WTC11 (cell line): ENCODE data around the gene ZCWPW2. TPM values are rescaled to one million over a fixed set of nuclear protein-coding genes. Genes with fewer than 3 reads are reported as not detected.

Experiments
- CREM ChIP-seq: sonication (generic); formaldehyde crosslinking; IDR thresholded peaks from 2 replicates; pipeline ENCODE4 v1.8.1; 2022; ENCODE audit warnings: mild to moderate bottlenecking, missing genetic modification reagents, moderate library complexity
- EMX1 ChIP-seq: fragments of 250-450 bp; sonication (Bioruptor Pico); IDR thresholded peaks from 2 replicates; pipeline ENCODE4 v1.8.0; 2021; ENCODE audit warnings: mild to moderate bottlenecking
- ETV6 ChIP-seq: sonication (generic); formaldehyde crosslinking; IDR thresholded peaks from 2 replicates; pipeline ENCODE4 v1.8.1; 2022; ENCODE audit warnings: mild to moderate bottlenecking, missing genetic modification reagents
- MXD4 ChIP-seq: fragments of 250-450 bp; sonication (Bioruptor Pico); IDR thresholded peaks from 2 replicates; pipeline ENCODE4 v1.8.0; 2021; ENCODE audit warnings: mild to moderate bottlenecking, moderate library complexity, borderline replicate concordance
- NR2C2 ChIP-seq: sonication (generic); formaldehyde crosslinking; IDR thresholded peaks from 2 replicates; pipeline ENCODE4 v1.8.0; 2022; ENCODE audit warnings: mild to moderate bottlenecking, missing genetic modification reagents
- OVOL2 ChIP-seq: fragments of 250-450 bp; sonication (Bioruptor Pico); IDR thresholded peaks from 2 replicates; pipeline ENCODE4 v1.9.0; 2021; ENCODE audit warnings: mild to moderate bottlenecking, borderline replicate concordance
- RORB ChIP-seq: fragments of 250-450 bp; sonication (Bioruptor Pico); IDR thresholded peaks from 2 replicates; pipeline ENCODE4 v1.9.0; 2021; ENCODE audit warnings: mild to moderate bottlenecking
- SMAD3 ChIP-seq: sonication (generic); formaldehyde crosslinking; IDR thresholded peaks from 2 replicates; pipeline ENCODE4 v1.8.0; 2022; ENCODE audit warnings: missing genetic modification reagents, mild to moderate bottlenecking, borderline replicate concordance
- TEAD1 ChIP-seq: sonication (generic); formaldehyde crosslinking; IDR thresholded peaks from 2 replicates; pipeline ENCODE4 v1.8.0; 2022; ENCODE audit warnings: mild to moderate bottlenecking, missing genetic modification reagents
- TEAD4 ChIP-seq: sonication (generic); formaldehyde crosslinking; IDR thresholded peaks from 2 replicates; pipeline ENCODE4 v1.8.0; 2022; ENCODE audit warnings: mild to moderate bottlenecking, missing genetic modification reagents
- ZNF423 ChIP-seq: fragments of 250-450 bp; sonication (Bioruptor Pico); IDR thresholded peaks from 2 replicates; pipeline ENCODE4 v2.1.2; 2022; ENCODE audit warnings: mild to moderate bottlenecking, moderate library complexity
- total RNA-seq: library from RNA; stranded (reverse); gene quantifications from 3 replicates; pipeline ENCODE4 v1.2.3, GENCODE V29; 2021
- TF ChIP-seq, protein P1 (sequence below): sonication (generic); formaldehyde crosslinking; IDR thresholded peaks from 2 replicates; pipeline ENCODE4 v1.8.0; 2022; ENCODE audit warnings: mild to moderate bottlenecking, missing genetic modification reagents
- TF ChIP-seq, protein P2 (sequence below): sonication (generic); formaldehyde crosslinking; IDR thresholded peaks from 2 replicates; pipeline ENCODE4 v1.8.0; 2023; ENCODE audit warnings: mild to moderate bottlenecking, missing genetic modification reagents
- TF ChIP-seq, protein P3 (sequence below): sonication (generic); formaldehyde crosslinking; IDR thresholded peaks from 2 replicates; pipeline ENCODE4 v1.8.0; 2022; ENCODE audit warnings: missing genetic modification reagents

ZCWPW2 gene
- total RNA-seq, 1 experiment from 2014 or later = 0.22 TPM

DNA sequence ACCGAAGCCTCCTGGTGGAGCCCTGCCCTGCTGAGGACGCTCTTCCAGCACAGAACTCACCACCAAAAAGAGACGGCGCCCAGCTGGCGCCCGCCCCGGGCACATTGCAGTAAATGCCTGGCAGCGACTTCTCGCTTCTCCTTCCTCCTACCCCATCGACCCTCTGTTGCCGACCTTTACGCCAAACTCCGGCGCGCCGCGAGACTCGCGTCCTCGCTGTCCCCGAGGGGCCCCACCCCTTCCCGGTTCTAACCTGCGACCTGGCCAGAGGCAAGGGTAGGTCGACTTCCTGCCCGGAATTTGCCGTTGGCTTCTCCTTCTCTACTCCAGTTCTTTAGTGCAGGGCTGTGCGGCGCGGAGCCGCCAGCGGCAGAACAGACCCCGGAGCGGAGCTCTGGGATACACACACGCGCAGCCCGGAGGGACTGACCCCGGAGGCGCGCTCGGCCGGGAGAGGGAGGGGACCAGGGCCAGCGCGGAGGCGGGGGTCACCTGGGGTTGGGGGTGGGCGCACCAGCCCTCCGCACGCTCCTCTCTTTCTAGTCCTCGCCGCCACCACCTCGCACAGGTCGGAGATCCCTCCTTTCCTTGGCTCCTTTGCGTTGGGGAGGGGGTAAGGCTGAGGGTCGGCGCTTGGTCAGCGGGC lies 226.7 kb downstream of the ZCWPW2 start (continued):
- TF ChIP-seq, protein P1, sequence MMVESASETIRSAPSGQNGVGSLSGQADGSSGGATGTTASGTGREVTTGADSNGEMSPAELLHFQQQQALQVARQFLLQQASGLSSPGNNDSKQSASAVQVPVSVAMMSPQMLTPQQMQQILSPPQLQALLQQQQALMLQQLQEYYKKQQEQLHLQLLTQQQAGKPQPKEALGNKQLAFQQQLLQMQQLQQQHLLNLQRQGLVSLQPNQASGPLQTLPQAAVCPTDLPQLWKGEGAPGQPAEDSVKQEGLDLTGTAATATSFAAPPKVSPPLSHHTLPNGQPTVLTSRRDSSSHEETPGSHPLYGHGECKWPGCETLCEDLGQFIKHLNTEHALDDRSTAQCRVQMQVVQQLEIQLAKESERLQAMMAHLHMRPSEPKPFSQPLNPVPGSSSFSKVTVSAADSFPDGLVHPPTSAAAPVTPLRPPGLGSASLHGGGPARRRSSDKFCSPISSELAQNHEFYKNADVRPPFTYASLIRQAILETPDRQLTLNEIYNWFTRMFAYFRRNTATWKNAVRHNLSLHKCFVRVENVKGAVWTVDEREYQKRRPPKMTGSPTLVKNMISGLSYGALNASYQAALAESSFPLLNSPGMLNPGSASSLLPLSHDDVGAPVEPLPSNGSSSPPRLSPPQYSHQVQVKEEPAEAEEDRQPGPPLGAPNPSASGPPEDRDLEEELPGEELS = no peak
- TF ChIP-seq TEAD4 (CRISPR knock-in tag) (0 out of 2 replicates have a peak, but pooled peaks have one; percentile 57), CREM (CRISPR knock-in tag) (no peak), SMAD3 (CRISPR knock-in tag) (no peak), RORB (CRISPR knock-in tag) (no peak), ETV6 (CRISPR knock-in tag) (0 out of 2 replicates have a peak, but pooled peaks have one; percentile 31), TEAD1 (CRISPR knock-in tag) (peak; percentile 57; the same call in 1 of the 2 replicates), MXD4 (no peak), EMX1 (no peak), ZNF423 (CRISPR knock-in tag) (no peak), NR2C2 (CRISPR knock-in tag) (no peak), OVOL2 (CRISPR knock-in tag) (no peak)
- TF ChIP-seq, protein P2, sequence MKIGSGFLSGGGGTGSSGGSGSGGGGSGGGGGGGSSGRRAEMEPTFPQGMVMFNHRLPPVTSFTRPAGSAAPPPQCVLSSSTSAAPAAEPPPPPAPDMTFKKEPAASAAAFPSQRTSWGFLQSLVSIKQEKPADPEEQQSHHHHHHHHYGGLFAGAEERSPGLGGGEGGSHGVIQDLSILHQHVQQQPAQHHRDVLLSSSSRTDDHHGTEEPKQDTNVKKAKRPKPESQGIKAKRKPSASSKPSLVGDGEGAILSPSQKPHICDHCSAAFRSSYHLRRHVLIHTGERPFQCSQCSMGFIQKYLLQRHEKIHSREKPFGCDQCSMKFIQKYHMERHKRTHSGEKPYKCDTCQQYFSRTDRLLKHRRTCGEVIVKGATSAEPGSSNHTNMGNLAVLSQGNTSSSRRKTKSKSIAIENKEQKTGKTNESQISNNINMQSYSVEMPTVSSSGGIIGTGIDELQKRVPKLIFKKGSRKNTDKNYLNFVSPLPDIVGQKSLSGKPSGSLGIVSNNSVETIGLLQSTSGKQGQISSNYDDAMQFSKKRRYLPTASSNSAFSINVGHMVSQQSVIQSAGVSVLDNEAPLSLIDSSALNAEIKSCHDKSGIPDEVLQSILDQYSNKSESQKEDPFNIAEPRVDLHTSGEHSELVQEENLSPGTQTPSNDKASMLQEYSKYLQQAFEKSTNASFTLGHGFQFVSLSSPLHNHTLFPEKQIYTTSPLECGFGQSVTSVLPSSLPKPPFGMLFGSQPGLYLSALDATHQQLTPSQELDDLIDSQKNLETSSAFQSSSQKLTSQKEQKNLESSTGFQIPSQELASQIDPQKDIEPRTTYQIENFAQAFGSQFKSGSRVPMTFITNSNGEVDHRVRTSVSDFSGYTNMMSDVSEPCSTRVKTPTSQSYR (CRISPR knock-in tag) = 0 out of 2 replicates have a peak, but pooled peaks have one; percentile 31
- TF ChIP-seq, protein P3, sequence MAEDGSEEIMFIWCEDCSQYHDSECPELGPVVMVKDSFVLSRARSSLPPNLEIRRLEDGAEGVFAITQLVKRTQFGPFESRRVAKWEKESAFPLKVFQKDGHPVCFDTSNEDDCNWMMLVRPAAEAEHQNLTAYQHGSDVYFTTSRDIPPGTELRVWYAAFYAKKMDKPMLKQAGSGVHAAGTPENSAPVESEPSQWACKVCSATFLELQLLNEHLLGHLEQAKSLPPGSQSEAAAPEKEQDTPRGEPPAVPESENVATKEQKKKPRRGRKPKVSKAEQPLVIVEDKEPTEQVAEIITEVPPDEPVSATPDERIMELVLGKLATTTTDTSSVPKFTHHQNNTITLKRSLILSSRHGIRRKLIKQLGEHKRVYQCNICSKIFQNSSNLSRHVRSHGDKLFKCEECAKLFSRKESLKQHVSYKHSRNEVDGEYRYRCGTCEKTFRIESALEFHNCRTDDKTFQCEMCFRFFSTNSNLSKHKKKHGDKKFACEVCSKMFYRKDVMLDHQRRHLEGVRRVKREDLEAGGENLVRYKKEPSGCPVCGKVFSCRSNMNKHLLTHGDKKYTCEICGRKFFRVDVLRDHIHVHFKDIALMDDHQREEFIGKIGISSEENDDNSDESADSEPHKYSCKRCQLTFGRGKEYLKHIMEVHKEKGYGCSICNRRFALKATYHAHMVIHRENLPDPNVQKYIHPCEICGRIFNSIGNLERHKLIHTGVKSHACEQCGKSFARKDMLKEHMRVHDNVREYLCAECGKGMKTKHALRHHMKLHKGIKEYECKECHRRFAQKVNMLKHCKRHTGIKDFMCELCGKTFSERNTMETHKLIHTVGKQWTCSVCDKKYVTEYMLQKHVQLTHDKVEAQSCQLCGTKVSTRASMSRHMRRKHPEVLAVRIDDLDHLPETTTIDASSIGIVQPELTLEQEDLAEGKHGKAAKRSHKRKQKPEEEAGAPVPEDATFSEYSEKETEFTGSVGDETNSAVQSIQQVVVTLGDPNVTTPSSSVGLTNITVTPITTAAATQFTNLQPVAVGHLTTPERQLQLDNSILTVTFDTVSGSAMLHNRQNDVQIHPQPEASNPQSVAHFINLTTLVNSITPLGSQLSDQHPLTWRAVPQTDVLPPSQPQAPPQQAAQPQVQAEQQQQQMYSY = no peak

Other genes starting within 250 kb of the ZCWPW2 start
- gene CMC1, start 107.1 kb upstream of the ZCWPW2 start, total RNA-seq = 25.3 to 29.6 TPM (median 26.4 TPM) in 3 replicates
- gene AZI2, start 103 bp downstream of the ZCWPW2 start, total RNA-seq = 31.3 to 38.5 TPM (median 35.7 TPM) in 3 replicates